Breast epithelium (tissue), 4 donors: ENCODE measurements around the gene PPP2R5D. TPM values are rescaled to one million over a fixed set of nuclear protein-coding genes. Genes with fewer than 3 reads are reported as not detected.

ENCODE experiments used
- DNase-seq, 2 donors: peaks; one replicate each; pipeline ENCODE4 v3.0.0-alpha.2; 2019; ENCODE audit warnings: low spot score in 2 of 2
- H3K27ac ChIP-seq, 2 donors: fragments of 200-600 bp; sonication (generic) in 1 of 2; one replicate each; pipeline ENCODE4 v1.5.1; 2016 to 2019; ENCODE audit warnings: mild to moderate bottlenecking in 1 of 2
- H3K27me3 ChIP-seq, 2 donors: fragments of 200-600 bp; sonication (generic) in 1 of 2; one replicate each; pipeline versions ENCODE4 v1.5.1 to v1.6.0; 2017 to 2019; ENCODE audit warnings: control low read depth in 1 of 2, mild to moderate bottlenecking in 1 of 2
- H3K36me3 ChIP-seq: fragments of 200-600 bp; one replicate; pipeline ENCODE4 v1.5.1; 2019
- H3K4me1 ChIP-seq, 2 donors: fragments of 200-600 bp; sonication (generic); one replicate each; pipeline ENCODE4 v1.5.1; 2016 to 2019; ENCODE audit warnings: control low read depth in 1 of 2
- H3K4me3 ChIP-seq, 3 donors: fragments of 200-600 bp; sonication (generic); 1 replicate in 2 of 3; 2 replicates in 1 of 3; pipeline ENCODE4 v1.5.1; 2016 to 2019; ENCODE audit warnings: mild to moderate bottlenecking in 3 of 3, moderate library complexity in 2 of 3
- H3K9me3 ChIP-seq, 2 donors: fragments of 200-600 bp; sonication (generic) in 1 of 2; one replicate each; pipeline ENCODE4 v1.5.1; 2016 to 2019; ENCODE audit warnings: control low read depth in 1 of 2
- CTCF ChIP-seq, 3 donors: fragments of 450-650 bp; IDR thresholded peaks; one replicate each; pipeline ENCODE4 v1.5.1; 2016 to 2017; ENCODE audit warnings: antibody characterized with exemption in 3 of 3, mild to moderate bottlenecking in 3 of 3, moderate library complexity in 3 of 3
- POLR2A ChIP-seq: fragments of 450-650 bp; IDR thresholded peaks from one replicate; pipeline ENCODE4 v1.6.1; 2016; ENCODE audit warnings: antibody characterized with exemption, mild to moderate bottlenecking, moderate library complexity
- POLR2AphosphoS5 ChIP-seq, 3 donors: sonication (generic); formaldehyde crosslinking; IDR thresholded peaks; one replicate each; pipeline ENCODE4 v1.6.1; 2017; ENCODE audit warnings: antibody characterized with exemption in 3 of 3
- intact Hi-C: fragments of 100-400 bp; cut with DNase I; formaldehyde crosslinking; loops from one replicate; pipeline ENCODE4 v1.15.1; 2023; ENCODE audit warnings: low total_unique reads
- total RNA-seq, 3 donors: library from RNA; depleted of rRNA; stranded (reverse); fragments of >200 nt; gene quantifications; one replicate each; pipeline ENCODE4 v1.1.0, GENCODE V29; 2016

PPP2R5D gene
- 10 to 100 TPM; 25.2 to 35.6 (median 34.7) TPM for total RNA-seq

GRCh38 chr6:42984001-42984923 lies at the start of gene PPP2R5D:
Gene PPP2R5D, plus strand, starts transcription at chr6:42984570. Its CDS starts 108 bp downstream, at chr6:42984678.
- no peaks in the 10 kb centered on the region for H3K27me3 ChIP-seq
- intact Hi-C loops = loop anchor here (10.0 kb wide), 1 partner anchor 1049 kb away; no protein-coding TSS in a partner anchor
- H3K9me3 ChIP-seq = no peaks in the 10 kb centered on the region
- peaks cover 7% of the 10 kb centered on the region in 2 donors for H3K4me1 ChIP-seq
- TF ChIP-seq POLR2A = peak; percentile 55
- TF ChIP-seq POLR2AphosphoS5 (IDR thresholded peaks at IDR 0.05) = peak; percentile 39 to 55 (median 49)
- TF ChIP-seq CTCF (IDR thresholded peaks at IDR 0.05) = peak in 2 of 3 donors; percentile 26 to 32
- H3K27ac ChIP-seq = peak within 1 kb of the TSS; percentile 85 to 92
- H3K36me3 ChIP-seq = no peaks in the 10 kb centered on the region
- peak; percentile 98 for DNase-seq
- H3K4me3 ChIP-seq = peak within 1 kb of the TSS; percentile 88 to 92 (median 90)

- Histone ChIP-seq H3K27me3 (no peaks in the 10 kb centered on the region), H3K27ac (no peak overlapping the region), H3K36me3 (no peaks in the 10 kb centered on the region), H3K4me1 (peaks cover 5 to 13% of the 10 kb centered on the region in 2 donors), H3K4me3 (no peak overlapping the region), H3K9me3 (no peaks in the 10 kb centered on the region)
- DNase-seq = no peak
- TF ChIP-seq CTCF (IDR thresholded peaks at IDR 0.05) = no peak
- no peak for TF ChIP-seq POLR2A
- TF ChIP-seq POLR2AphosphoS5 (IDR thresholded peaks at IDR 0.05) = no peak
- intact Hi-C loops = no loop called here
Observed at GRCh38 chr6:42935322-42935721, 49.0 kb upstream of the PPP2R5D start.

- H3K36me3 ChIP-seq = no peaks in the 10 kb centered on the region
Observed at GRCh38 chr6:42936398-42936797, 48.0 kb upstream of the PPP2R5D start.

GRCh38 chr6:42937548-42938427 lies 46.6 kb upstream of the PPP2R5D start:
- Histone ChIP-seq H3K4me1 (no peaks in the 10 kb centered on the region), H3K9me3 (no peaks in the 10 kb centered on the region), H3K4me3 (no peak overlapping the region), H3K36me3 (no peaks in the 10 kb centered on the region), H3K27me3 (no peaks in the 10 kb centered on the region), H3K27ac (no peak overlapping the region)
- intact Hi-C loops = no loop called here
- no peak for DNase-seq
- TF ChIP-seq POLR2A = no peak
- TF ChIP-seq POLR2AphosphoS5 (IDR thresholded peaks at IDR 0.05) = no peak
- TF ChIP-seq CTCF (IDR thresholded peaks at IDR 0.05) = no peak

More at GRCh38 chr6:42936398-42936797, 48.0 kb upstream of the PPP2R5D start:
- no peak overlapping the region for H3K27ac ChIP-seq
- no peak overlapping the region for H3K4me3 ChIP-seq
- no peak for TF ChIP-seq CTCF (IDR thresholded peaks at IDR 0.05)
- no peak for TF ChIP-seq POLR2AphosphoS5 (IDR thresholded peaks at IDR 0.05)
- TF ChIP-seq POLR2A = no peak
- intact Hi-C loops = no loop called here
- no peaks in the 10 kb centered on the region for H3K9me3 ChIP-seq
- H3K4me1 ChIP-seq = peaks cover 0 to 7% of the 10 kb centered on the region in 2 donors
- no peaks in the 10 kb centered on the region for H3K27me3 ChIP-seq
- DNase-seq = no peak
